Adipose tissue (tissue), 3 donors: ENCODE measurements around the gene SPRING1. TPM values are rescaled to one million over a fixed set of nuclear protein-coding genes. Genes with fewer than 3 reads are reported as not detected.

Source experiments
- H3K27ac ChIP-seq: one replicate; pipeline ENCODE4 v1.5.1; 2013; ENCODE audit warnings: low read depth, low read length
- WGBS, 3 donors: extraction: QIAGEN DNeasy Blood & Tissue Kit; methylation state at CpG; one replicate each; pipeline ENCODE4 v1.1.7; 2013; 5-methylcytosine and 5-hydroxymethylcytosine counted together
- polyA plus RNA-seq, 3 donors: library from polyadenylated mRNA; stranded (reverse); fragments of 200-250 nt; gene quantifications; one replicate each; pipeline ENCODE4 v1.2.3, GENCODE V29; 2013
- donor health status: healthy with polysubstance abuse.
- donor health status: Bipolar disorder and iron deficiency.
- donor health status: healthy.

The SPRING1 gene
- polyA plus RNA-seq, 3 donors: 5.6 to 14.7 (median 12.4) TPM

GRCh38 chr12:116694653-116695463 is 43.0 kb downstream of the SPRING1 start:
- H3K27ac ChIP-seq: no peak overlapping the region
- WGBS, 3 donors: 62 to 84% (median 71%) methylated on average over 22 of the region's 22 CpGs

- WGBS, 3 donors: 19 to 29% (median 27%) methylated on average over 34 of the region's 34 CpGs
- H3K27ac ChIP-seq: no peak overlapping the region
Measured at GRCh38 chr12:116693286-116694227, 44.3 kb downstream of the SPRING1 start.

- H3K27ac ChIP-seq: no peak overlapping the region
- WGBS, 3 donors: 56 to 70% (median 63%) methylated on average over 3 of the region's 3 CpGs
Measured at GRCh38 chr12:116692605-116693004, 45.3 kb downstream of the SPRING1 start.

GRCh38 chr12:116691636-116692035 is 46.2 kb downstream of the SPRING1 start:
- 74 to 87% (median 77%) methylated on average over 4 of the region's 4 CpGs for WGBS, 3 donors
- no peak overlapping the region for H3K27ac ChIP-seq

- WGBS, 3 donors: 95 to 98% (median 97%) methylated on average over 7 of the region's 7 CpGs
- no peak overlapping the region for H3K27ac ChIP-seq
Measured at GRCh38 chr12:116691205-116691604, 46.7 kb downstream of the SPRING1 start.

- H3K27ac ChIP-seq: no peak overlapping the region
- 69 to 79% (median 71%) methylated on average over 8 of the region's 8 CpGs for WGBS, 3 donors
Measured at GRCh38 chr12:116689979-116690744, 47.7 kb downstream of the SPRING1 start.

- no peak overlapping the region for H3K27ac ChIP-seq
- 50 to 70% (median 62%) methylated on average over 5 of the region's 5 CpGs for WGBS, 3 donors
Measured at GRCh38 chr12:116689521-116689920, 48.3 kb downstream of the SPRING1 start.

Other genes starting within 250 kb of the SPRING1 start
- 1 to 10 TPM in 2 of 3 donors, under 1 TPM in 1; 0.44 to 1.5 (median 1.1) TPM for gene MAP1LC3B2, start 178.7 kb downstream of the SPRING1 start, polyA plus RNA-seq
- under 1 TPM; 0.30 to 0.56 (median 0.47) TPM for gene RNFT2, start 246 bp upstream of the SPRING1 start, polyA plus RNA-seq
- under 1 TPM; 0.01 to 0.11 (median 0.03) TPM for gene HRK, start 143.4 kb upstream of the SPRING1 start, polyA plus RNA-seq
- gene FBXW8, start 172.9 kb upstream of the SPRING1 start, polyA plus RNA-seq: 1 to 10 TPM; 3.9 to 4.8 (median 4.4) TPM